GM12892 (cell line): Measurements from ENCODE around the gene MSMP.

Source experiments
- POLR2A ChIP-seq: IDR thresholded peaks from 2 replicates; pipeline ENCODE4 v1.6.1; 2011; ENCODE audit warnings: low read depth, low read length, control low read depth
- POLR2AphosphoS5 ChIP-seq: IDR thresholded peaks from 2 replicates; pipeline ENCODE4 v1.6.1; 2011; ENCODE audit warnings: low read depth, low read length, control low read depth
- TAF1 ChIP-seq: IDR thresholded peaks from 2 replicates; pipeline ENCODE4 v1.6.1; 2011; ENCODE audit warnings: low read depth, mild to moderate bottlenecking, control low read depth, low read length, borderline replicate concordance

GRCh38 chr9:35756275-35757225, 2.5 kb upstream of the MSMP start:
- TF ChIP-seq TAF1, result no peak
- no peak for TF ChIP-seq POLR2A
- TF ChIP-seq POLR2AphosphoS5, result no peak
